Lower leg skin (tissue), 3 donors: ENCODE results near the gene EBF3.

Experiments used
- POLR2A ChIP-seq, 2 donors: fragments of 450-650 bp; IDR thresholded peaks; one replicate each; pipeline ENCODE4 v1.6.1; 2016 to 2017; ENCODE audit warnings: antibody characterized with exemption in 2 of 2, mild to moderate bottlenecking in 1 of 2, moderate library complexity in 1 of 2
- TF ChIP-seq, protein P1 (sequence below), 3 donors: fragments of 450-650 bp; IDR thresholded peaks; one replicate each; pipeline ENCODE4 v1.5.1; 2016; ENCODE audit warnings: antibody characterized with exemption in 3 of 3, mild to moderate bottlenecking in 3 of 3, moderate library complexity in 2 of 3

DNA sequence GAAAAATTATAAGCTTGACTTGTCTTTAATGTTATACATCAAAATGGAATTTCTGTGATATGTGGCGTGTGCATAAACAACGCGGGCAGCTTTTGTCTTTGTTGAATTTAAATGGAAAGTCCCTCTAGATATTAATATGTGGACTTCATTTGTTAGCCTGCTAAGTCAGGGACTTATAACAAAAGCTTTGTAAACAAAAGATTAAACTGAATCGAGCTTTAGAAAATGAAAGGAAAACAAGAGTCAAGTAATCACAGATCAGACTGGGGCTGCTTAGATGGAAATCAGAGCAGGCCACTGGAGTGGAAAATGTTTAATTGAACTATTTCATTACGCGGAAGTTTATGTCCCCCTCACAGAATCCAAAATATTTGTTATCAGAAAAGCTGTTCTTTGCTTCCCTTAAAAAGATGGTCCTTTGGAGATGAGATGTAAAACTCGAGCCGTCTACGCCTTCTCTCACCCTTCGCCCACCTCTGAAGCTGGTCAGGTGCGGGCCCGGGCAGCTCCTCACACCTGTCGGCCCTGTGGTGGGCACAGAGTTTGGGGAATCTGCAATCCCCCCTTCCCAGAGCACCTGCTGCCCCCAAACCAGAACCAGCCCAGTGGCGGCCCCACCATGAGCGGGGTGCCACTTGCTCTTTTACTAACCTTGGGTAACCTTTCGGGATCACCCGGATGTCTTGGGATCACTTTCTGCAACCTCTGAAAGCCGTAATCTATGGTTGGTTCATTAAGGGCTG is 116.2 kb downstream of the EBF3 start:
- TF ChIP-seq POLR2A (IDR thresholded peaks at IDR 0.05), result no peak
- TF ChIP-seq, protein P1, sequence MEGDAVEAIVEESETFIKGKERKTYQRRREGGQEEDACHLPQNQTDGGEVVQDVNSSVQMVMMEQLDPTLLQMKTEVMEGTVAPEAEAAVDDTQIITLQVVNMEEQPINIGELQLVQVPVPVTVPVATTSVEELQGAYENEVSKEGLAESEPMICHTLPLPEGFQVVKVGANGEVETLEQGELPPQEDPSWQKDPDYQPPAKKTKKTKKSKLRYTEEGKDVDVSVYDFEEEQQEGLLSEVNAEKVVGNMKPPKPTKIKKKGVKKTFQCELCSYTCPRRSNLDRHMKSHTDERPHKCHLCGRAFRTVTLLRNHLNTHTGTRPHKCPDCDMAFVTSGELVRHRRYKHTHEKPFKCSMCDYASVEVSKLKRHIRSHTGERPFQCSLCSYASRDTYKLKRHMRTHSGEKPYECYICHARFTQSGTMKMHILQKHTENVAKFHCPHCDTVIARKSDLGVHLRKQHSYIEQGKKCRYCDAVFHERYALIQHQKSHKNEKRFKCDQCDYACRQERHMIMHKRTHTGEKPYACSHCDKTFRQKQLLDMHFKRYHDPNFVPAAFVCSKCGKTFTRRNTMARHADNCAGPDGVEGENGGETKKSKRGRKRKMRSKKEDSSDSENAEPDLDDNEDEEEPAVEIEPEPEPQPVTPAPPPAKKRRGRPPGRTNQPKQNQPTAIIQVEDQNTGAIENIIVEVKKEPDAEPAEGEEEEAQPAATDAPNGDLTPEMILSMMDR (IDR thresholded peaks at IDR 0.05), result no peak
